ENCODE measurements around the gene MRPL34. TPM values are rescaled to one million over a fixed set of nuclear protein-coding genes. Genes with fewer than 3 reads are reported as not detected.

Gene MRPL34
- total RNA-seq, 1 experiment from 2014 or later = 87.7 TPM

GRCh38 chr19:17327068-17327653 lies 21.5 kb downstream of the MRPL34 start:
- no peaks in the 10 kb centered on the region for H3K4me1 ChIP-seq (ENCODE audit: control insufficient read depth, insufficient read depth, low read length)
- no peak for DNase-seq (ENCODE audit: low read depth, low spot score)
- BruUV-seq (replicated peaks) = no TSS peak
- TF ChIP-seq TCF7L2 (IDR thresholded peaks at IDR 0.05; ENCODE audit: low read depth, low read length) = no peak
- no peak for TF ChIP-seq SIN3A (IDR thresholded peaks at IDR 0.05; ENCODE audit: borderline replicate concordance, insufficient read depth, low read depth, low read length)
- TF ChIP-seq CTCF (IDR thresholded peaks at IDR 0.05) = no peak
- no peak for TF ChIP-seq REST (IDR thresholded peaks at IDR 0.05; ENCODE audit: insufficient read depth in 1 of 2, low read depth in 2 of 2, low read length in 1 of 2)
- CTCF ChIA-PET = no interaction called here
- intact Hi-C loops (cut with micrococcal nuclease; ENCODE audit: unreplicated experiment) = no loop called here
- no peak overlapping the region for H3K4me3 ChIP-seq (ENCODE audit: low read depth in 2 of 2, low read length in 2 of 2)
- H3K27ac ChIP-seq (ENCODE audit: low read length) = no peak overlapping the region
- POLR2A ChIA-PET = no interaction called here
- H3K9me3 ChIP-seq (ENCODE audit: control insufficient read depth, insufficient read depth, low read depth, low read length) = no peaks in the 10 kb centered on the region
- no peaks in the 10 kb centered on the region; the same call in 1 of the 2 replicates for H3K36me3 ChIP-seq (ENCODE audit: control insufficient read depth, insufficient read depth, low read length)
- in situ Hi-C loops (cut with HindIII; ENCODE audit: low pct_unique_long_range_greater_than_20kb, low sequenced_read_pairs) = no loop called here
- no peaks in the 10 kb centered on the region for H3K27me3 ChIP-seq (ENCODE audit: control insufficient read depth, insufficient read depth, low read length)
- no peak for ATAC-seq

GRCh38 chr19:17327654-17328516 lies 22.2 kb downstream of the MRPL34 start:
- TF ChIP-seq POLR2AphosphoS5 (IDR thresholded peaks at IDR 0.05; ENCODE audit: low read depth, low read length) (no peak), CTCF (IDR thresholded peaks at IDR 0.05) (no peak), TCF7L2 (IDR thresholded peaks at IDR 0.05; ENCODE audit: low read depth, low read length) (no peak), REST (IDR thresholded peaks at IDR 0.05; ENCODE audit: insufficient read depth in 1 of 2, low read depth in 2 of 2, low read length in 1 of 2) (no peak), SIN3A (IDR thresholded peaks at IDR 0.05; ENCODE audit: borderline replicate concordance, insufficient read depth, low read depth, low read length) (no peak)
- ChIA-PET POLR2A (no interaction called here), CTCF (no interaction called here)
- no peak for DNase-seq (ENCODE audit: low read depth, low spot score)
- H3K27me3 ChIP-seq (ENCODE audit: control insufficient read depth, insufficient read depth, low read length) = no peaks in the 10 kb centered on the region
- intact Hi-C loops (cut with micrococcal nuclease; ENCODE audit: unreplicated experiment) = no loop called here
- in situ Hi-C loops (cut with HindIII; ENCODE audit: low pct_unique_long_range_greater_than_20kb, low sequenced_read_pairs) = no loop called here
- ATAC-seq = peak; percentile 38; the same call in 1 of the 2 replicates
- H3K27ac ChIP-seq (ENCODE audit: low read length) = no peak overlapping the region
- H3K4me1 ChIP-seq (ENCODE audit: control insufficient read depth, insufficient read depth, low read length) = no peaks in the 10 kb centered on the region
- BruUV-seq (replicated peaks) = no TSS peak
- H3K4me3 ChIP-seq (ENCODE audit: low read depth in 2 of 2, low read length in 2 of 2) = no peak overlapping the region
- H3K36me3 ChIP-seq (ENCODE audit: control insufficient read depth, insufficient read depth, low read length) = no peaks in the 10 kb centered on the region; the same call in 1 of the 2 replicates
- H3K9me3 ChIP-seq (ENCODE audit: control insufficient read depth, insufficient read depth, low read depth, low read length) = no peaks in the 10 kb centered on the region
